Uterus (tissue), 2 donors: ENCODE results near the gene DTNBP1.

Experiments
- POLR2A ChIP-seq, 2 donors: fragments of 450-650 bp; IDR thresholded peaks; one replicate each; pipeline ENCODE4 v1.6.1; 2016; ENCODE audit warnings: antibody characterized with exemption in 2 of 2, mild to moderate bottlenecking in 1 of 2, moderate library complexity in 1 of 2
- TF ChIP-seq, protein P1 (sequence below), 4 experiments: fragments of 200-600 bp in 2 of 4; fragments of 450-650 bp in 2 of 4; sonication (generic) in 2 of 4; IDR thresholded peaks; one replicate each; pipeline ENCODE4 v1.5.1; 2016 to 2019; ENCODE audit warnings: antibody characterized with exemption in 4 of 4, mild to moderate bottlenecking in 2 of 4, moderate library complexity in 1 of 4

DNA sequence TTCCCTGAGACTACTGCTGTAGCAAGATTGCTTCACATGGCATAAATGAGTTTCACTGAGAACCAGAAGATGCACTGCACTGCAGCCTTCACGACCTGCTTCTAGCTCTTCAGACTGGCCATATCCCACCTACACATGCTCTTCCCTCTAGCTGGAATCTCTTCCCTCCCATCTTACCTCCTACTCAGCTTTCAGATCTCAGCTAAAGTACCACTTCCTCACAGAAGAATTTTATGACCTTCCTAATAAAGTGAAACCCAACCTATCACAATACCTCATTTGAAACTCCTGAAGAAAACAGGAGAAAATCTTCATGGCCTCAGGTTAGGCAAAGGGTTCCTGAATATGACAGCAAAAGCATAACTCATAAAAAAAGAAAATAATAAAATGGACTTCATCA, 99.9 kb downstream of the DTNBP1 start:
- TF ChIP-seq, protein P1, sequence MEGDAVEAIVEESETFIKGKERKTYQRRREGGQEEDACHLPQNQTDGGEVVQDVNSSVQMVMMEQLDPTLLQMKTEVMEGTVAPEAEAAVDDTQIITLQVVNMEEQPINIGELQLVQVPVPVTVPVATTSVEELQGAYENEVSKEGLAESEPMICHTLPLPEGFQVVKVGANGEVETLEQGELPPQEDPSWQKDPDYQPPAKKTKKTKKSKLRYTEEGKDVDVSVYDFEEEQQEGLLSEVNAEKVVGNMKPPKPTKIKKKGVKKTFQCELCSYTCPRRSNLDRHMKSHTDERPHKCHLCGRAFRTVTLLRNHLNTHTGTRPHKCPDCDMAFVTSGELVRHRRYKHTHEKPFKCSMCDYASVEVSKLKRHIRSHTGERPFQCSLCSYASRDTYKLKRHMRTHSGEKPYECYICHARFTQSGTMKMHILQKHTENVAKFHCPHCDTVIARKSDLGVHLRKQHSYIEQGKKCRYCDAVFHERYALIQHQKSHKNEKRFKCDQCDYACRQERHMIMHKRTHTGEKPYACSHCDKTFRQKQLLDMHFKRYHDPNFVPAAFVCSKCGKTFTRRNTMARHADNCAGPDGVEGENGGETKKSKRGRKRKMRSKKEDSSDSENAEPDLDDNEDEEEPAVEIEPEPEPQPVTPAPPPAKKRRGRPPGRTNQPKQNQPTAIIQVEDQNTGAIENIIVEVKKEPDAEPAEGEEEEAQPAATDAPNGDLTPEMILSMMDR (IDR thresholded peaks at IDR 0.05) = no peak
- no peak for TF ChIP-seq POLR2A (IDR thresholded peaks at IDR 0.05)
